HG02623 (cell line): ENCODE results near the gene SMAD5.

ENCODE experiments used
- ATAC-seq: cut with Tn5 transposase; IDR thresholded peaks from one replicate; pipeline ENCODE4 v1.9.1; 2021; ENCODE audit warnings: moderate library complexity; ENCODE audit not compliant: unreplicated experiment

The SMAD5 gene

GRCh38 chr5:136193322-136193935 lies 60.8 kb downstream of the SMAD5 start:
- ATAC-seq = no peak

GRCh38 chr5:136194576-136194975 lies 61.9 kb downstream of the SMAD5 start:
- no peak for ATAC-seq

GRCh38 chr5:136195971-136196820 lies 63.6 kb downstream of the SMAD5 start:
- ATAC-seq = no peak

GRCh38 chr5:136197462-136198142 lies 65.0 kb downstream of the SMAD5 start:
- no peak for ATAC-seq

GRCh38 chr5:136198453-136198852 lies 65.8 kb downstream of the SMAD5 start:
- ATAC-seq = no peak

GRCh38 chr5:136199408-136199807 lies 66.8 kb downstream of the SMAD5 start:
- no peak for ATAC-seq

- ATAC-seq = no peak
Measured at GRCh38 chr5:136200130-136200529, 67.5 kb downstream of the SMAD5 start.

- ATAC-seq = no peak
Measured at GRCh38 chr5:136200761-136201160, 68.1 kb downstream of the SMAD5 start.

- ATAC-seq = no peak
Measured at GRCh38 chr5:136201870-136202269, 69.2 kb downstream of the SMAD5 start.

- no peak for ATAC-seq
Measured at GRCh38 chr5:136202469-136203205, 70.0 kb downstream of the SMAD5 start.

- no peak for ATAC-seq
Measured at GRCh38 chr5:136203303-136203922, 70.8 kb downstream of the SMAD5 start.

GRCh38 chr5:136205061-136205702 lies 72.5 kb downstream of the SMAD5 start:
- ATAC-seq = no peak

GRCh38 chr5:136205941-136206340 lies 73.3 kb downstream of the SMAD5 start:
- no peak for ATAC-seq

GRCh38 chr5:136206361-136206760 lies 73.7 kb downstream of the SMAD5 start:
- ATAC-seq = no peak

GRCh38 chr5:136207631-136208030 lies 75.0 kb downstream of the SMAD5 start:
- no peak for ATAC-seq

GRCh38 chr5:136208916-136209315 lies 76.3 kb downstream of the SMAD5 start:
- no peak for ATAC-seq

GRCh38 chr5:136209346-136209910 lies 76.8 kb downstream of the SMAD5 start:
- no peak for ATAC-seq

GRCh38 chr5:136210259-136210658 lies 77.6 kb downstream of the SMAD5 start:
- ATAC-seq = no peak

- ATAC-seq = no peak
Measured at GRCh38 chr5:136211282-136212040, 78.8 kb downstream of the SMAD5 start.
